NCI-H2081 (cell line): ENCODE data around the gene RAD54L.
"Not testable (repeated sequence)": the region's sequence is repeated elsewhere in the genome, so short reads cannot be mapped to it uniquely, and the experiment has no call there.

Source experiments
- DNase-seq, 2 experiments: peaks; one replicate each; lab custom pipeline; 2025; lab: John Stamatoyannopoulos, UW

Gene RAD54L

DNA sequence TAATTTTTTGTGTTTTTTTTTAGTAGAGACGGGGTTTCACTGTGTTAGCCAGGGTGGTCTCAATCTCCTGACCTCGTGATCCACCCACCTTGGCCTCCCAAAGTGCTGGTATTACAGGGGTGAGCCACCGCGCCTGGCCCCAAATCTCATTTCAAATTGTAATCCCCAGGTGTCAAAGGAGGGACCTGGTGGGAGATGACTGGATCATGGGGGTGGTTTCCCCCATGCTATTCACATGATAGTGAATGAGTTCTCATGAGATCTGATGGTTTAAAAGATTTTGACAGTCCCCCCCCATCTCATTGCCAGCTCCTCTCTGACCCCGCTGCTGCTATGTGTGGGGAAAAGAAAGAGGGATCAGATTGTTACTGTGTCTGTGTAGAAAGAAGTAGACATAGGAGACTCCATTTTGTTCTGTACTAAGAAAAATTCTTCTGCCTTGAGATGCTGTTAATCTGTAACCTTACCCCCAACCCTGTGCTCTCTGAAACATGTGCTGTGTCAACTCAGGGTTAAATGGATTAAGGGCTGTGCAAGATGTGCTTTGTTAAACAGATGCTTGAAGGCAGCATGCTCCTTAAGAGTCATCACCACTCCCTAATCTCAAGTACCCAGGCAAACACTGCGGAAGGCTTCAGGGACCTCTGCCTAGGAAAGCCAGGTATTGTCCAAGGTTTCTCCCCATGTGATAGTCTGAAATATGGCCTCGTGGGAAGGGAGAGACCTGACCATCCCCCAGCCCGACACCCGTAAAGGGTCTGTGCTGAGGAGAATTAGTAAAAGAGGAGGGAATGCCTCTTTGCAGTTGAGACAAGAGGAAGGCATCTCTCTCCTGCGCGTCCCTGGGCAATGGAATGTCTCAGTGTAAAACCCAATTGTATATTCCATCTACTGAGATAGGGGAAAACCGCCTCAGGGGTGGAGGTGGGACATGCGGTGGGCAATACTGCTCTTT is 72.7 kb downstream of the RAD54L start:
- not testable (repeated sequence) for DNase-seq

DNA sequence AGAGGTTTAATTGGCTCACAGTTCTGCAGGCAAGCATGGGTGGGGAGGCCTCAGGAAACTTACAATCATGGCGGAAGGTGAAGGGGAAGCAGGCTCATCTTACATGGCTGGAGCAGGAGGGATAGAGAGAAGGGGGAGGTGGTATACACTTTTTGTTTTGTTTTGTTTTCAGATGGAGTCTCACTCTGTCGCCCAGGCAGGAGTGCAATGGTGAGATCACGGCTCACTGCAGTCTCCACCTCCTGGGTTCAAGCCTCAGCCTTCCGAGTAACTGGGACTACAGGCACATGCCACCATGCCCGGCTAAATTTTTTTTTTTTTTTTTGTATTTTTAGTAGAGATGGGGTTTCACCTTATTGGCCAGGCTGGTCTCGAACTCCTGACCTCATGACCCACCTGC is 74.6 kb downstream of the RAD54L start:
- not testable (repeated sequence) for DNase-seq

- DNase-seq, result not testable (repeated sequence)
These were observed 77.9 kb downstream of the RAD54L start for GRCh38 chr1:46325285-46326076.
